IMR-90 (cell line): ENCODE data around the gene TRDMT1. TPM values are rescaled to one million over a fixed set of nuclear protein-coding genes. Genes with fewer than 3 reads are reported as not detected.

Experiments used
- ATAC-seq: fragments of 200-7000 bp; cut with Tn5 transposase; 2 replicates; pipeline ENCODE4 v1.9.1; 2020; ENCODE audit warnings: low read depth, mild to moderate bottlenecking, moderate library complexity
- BruUV-seq: library from RNA; stranded (reverse); fragments of 400-500 nt; replicated peaks from 2 replicates; lab custom pipeline; 2021; lab: Mats Ljungman, UMichigan
- CTCF ChIA-PET: fragments of 300-600 bp; formaldehyde crosslinking; extraction: SDS; loops from one replicate; lab custom pipeline; 2021; ENCODE audit warnings: antibody characterized with exemption; lab: Yijun Ruan, JAX
- POLR2A ChIA-PET: fragments of 300-600 bp; sonication (Branson Sonifier 250); formaldehyde crosslinking; loops from one replicate; lab custom pipeline; 2022; ENCODE audit warnings: antibody characterized with exemption; ENCODE audit not compliant: unreplicated experiment; lab: Charles Lee
- DNase-seq: peaks from one replicate; pipeline ENCODE4 v3.0.0; 2013
- H2AFZ ChIP-seq: replicated peaks from 2 replicates; pipeline ENCODE3; 2013; ENCODE audit warnings: low read length, mild to moderate bottlenecking; ENCODE audit not compliant: poor library complexity
- H2AK5ac ChIP-seq: 2 replicates; pipeline ENCODE4 v1.6.1; 2013; ENCODE audit warnings: low read depth, low read length, inconsistent platforms
- H2AK9ac ChIP-seq: replicated peaks from 2 replicates; pipeline ENCODE3; 2013; ENCODE audit warnings: mild to moderate bottlenecking, low read depth, low read length, moderate library complexity; ENCODE audit not compliant: poor library complexity
- H2BK120ac ChIP-seq: 2 replicates; pipeline ENCODE4 v1.6.1; 2013; ENCODE audit warnings: low read depth, low read length, inconsistent platforms
- H2BK15ac ChIP-seq: 3 replicates; pipeline ENCODE4 v1.6.1; 2013; ENCODE audit warnings: low read depth, low read length, inconsistent platforms
- H2BK20ac ChIP-seq: 2 replicates; pipeline ENCODE4 v1.6.1; 2013; ENCODE audit warnings: low read depth, mild to moderate bottlenecking, inconsistent platforms, low read length, moderate library complexity
- H2BK5ac ChIP-seq: 2 replicates; pipeline ENCODE4 v1.6.1; 2013; ENCODE audit warnings: mild to moderate bottlenecking, low read depth, low read length, inconsistent platforms; ENCODE audit not compliant: poor library complexity, severe bottlenecking
- H3K14ac ChIP-seq: replicated peaks from 2 replicates; pipeline ENCODE4 v1.6.1; 2013; ENCODE audit warnings: low read depth, low read length, inconsistent platforms
- H3K18ac ChIP-seq: 2 replicates; pipeline ENCODE4 v1.6.1; 2013; ENCODE audit warnings: low read depth, low read length, control low read depth
- H3K23ac ChIP-seq: 2 replicates; pipeline ENCODE4 v1.6.1; 2013; ENCODE audit warnings: low read depth, low read length, inconsistent platforms
- H3K27ac ChIP-seq: 2 replicates; pipeline ENCODE4 v1.5.1; 2013; ENCODE audit warnings: mild to moderate bottlenecking, control low read depth, low read length; ENCODE audit not compliant: insufficient read depth
- H3K27me3 ChIP-seq: 2 replicates; pipeline ENCODE4 v1.6.1; 2013; ENCODE audit warnings: low read length; ENCODE audit not compliant: control insufficient read depth, insufficient read depth
- H3K36me3 ChIP-seq: 2 replicates; pipeline ENCODE4 v1.6.1; 2013; ENCODE audit warnings: low read length, mixed read lengths; ENCODE audit not compliant: control insufficient read depth, insufficient read depth
- H3K4ac ChIP-seq: 2 replicates; pipeline ENCODE4 v1.6.1; 2013; ENCODE audit warnings: low read depth, low read length, inconsistent platforms
- H3K4me1 ChIP-seq: 2 replicates; pipeline ENCODE4 v1.6.1; 2013; ENCODE audit warnings: low read length, mixed read lengths; ENCODE audit not compliant: control insufficient read depth, insufficient read depth
- H3K4me2 ChIP-seq: 2 replicates; pipeline ENCODE4 v1.6.1; 2013; ENCODE audit warnings: low read depth, mild to moderate bottlenecking, control low read depth, low read length, moderate library complexity
- H3K4me3 ChIP-seq: 2 replicates; pipeline ENCODE4 v1.5.1; 2013; ENCODE audit warnings: low read depth, mild to moderate bottlenecking, control low read depth, low read length, moderate library complexity; ENCODE audit not compliant: insufficient read depth
- H3K56ac ChIP-seq: 2 replicates; pipeline ENCODE4 v1.6.1; 2013; ENCODE audit warnings: low read length, inconsistent platforms; ENCODE audit not compliant: insufficient read depth; ENCODE audit errors: extremely low read depth
- H3K79me1 ChIP-seq, 2 experiments: 2 replicates each; pipeline ENCODE4 v1.6.1; 2013; ENCODE audit warnings: low read length in 2 of 2, inconsistent platforms in 1 of 2, low read depth in 1 of 2
- H3K9ac ChIP-seq: 2 replicates; pipeline ENCODE4 v1.6.1; 2013; ENCODE audit warnings: low read depth, low read length, control low read depth
- H3K9me1 ChIP-seq: 2 replicates; pipeline ENCODE4 v1.6.1; 2013; ENCODE audit warnings: low read length, inconsistent platforms; ENCODE audit not compliant: insufficient read depth
- H3K9me3 ChIP-seq: 2 replicates; pipeline ENCODE4 v1.6.1; 2013; ENCODE audit warnings: low read length; ENCODE audit not compliant: control insufficient read depth, insufficient read depth
- H4K20me1 ChIP-seq: 2 replicates; pipeline ENCODE4 v1.6.1; 2013; ENCODE audit warnings: low read length, inconsistent platforms; ENCODE audit not compliant: insufficient read depth
- H4K5ac ChIP-seq: 2 replicates; pipeline ENCODE4 v1.6.1; 2013; ENCODE audit warnings: mild to moderate bottlenecking, low read depth, low read length, control low read depth
- H4K8ac ChIP-seq, 2 experiments: 2 replicates each; pipeline ENCODE4 v1.6.1; 2013; ENCODE audit warnings: low read depth in 2 of 2, low read length in 2 of 2, control low read depth in 1 of 2, inconsistent platforms in 1 of 2
- H4K91ac ChIP-seq: 2 replicates; pipeline ENCODE4 v1.6.1; 2013; ENCODE audit warnings: low read depth, low read length, inconsistent platforms; ENCODE audit not compliant: insufficient read depth
- BHLHE40 ChIP-seq: fragments of 150-350 bp; IDR thresholded peaks from 2 replicates; pipeline ENCODE4 v1.6.1; 2016; ENCODE audit warnings: mild to moderate bottlenecking, low read depth, low read length
- CEBPB ChIP-seq: IDR thresholded peaks from 2 replicates; pipeline ENCODE4 v1.6.1; 2012; ENCODE audit warnings: low read depth, low read length, improper control_type of control experiment
- CHD1 ChIP-seq: IDR thresholded peaks from 2 replicates; pipeline ENCODE4 v1.6.1; 2012; ENCODE audit warnings: low read depth, low read length, improper control_type of control experiment
- ELK1 ChIP-seq: fragments of 150-350 bp; IDR thresholded peaks from 2 replicates; pipeline ENCODE4 v1.6.1; 2016; ENCODE audit warnings: low read depth, mild to moderate bottlenecking, low read length, moderate library complexity, borderline replicate concordance
- FOS ChIP-seq: fragments of 150-350 bp; IDR thresholded peaks from 2 replicates; pipeline ENCODE4 v1.6.1; 2016; ENCODE audit warnings: low read depth, low read length
- MAFK ChIP-seq: IDR thresholded peaks from 2 replicates; pipeline ENCODE4 v1.6.1; 2012; ENCODE audit warnings: low read depth, low read length, improper control_type of control experiment
- MAZ ChIP-seq: IDR thresholded peaks from 2 replicates; pipeline ENCODE4 v1.6.1; 2012; ENCODE audit warnings: low read depth, mild to moderate bottlenecking, low read length, improper control_type of control experiment, moderate library complexity, borderline replicate concordance
- MXI1 ChIP-seq: IDR thresholded peaks from 2 replicates; pipeline ENCODE4 v1.6.1; 2012; ENCODE audit warnings: low read depth, mild to moderate bottlenecking, low read length, moderate library complexity, borderline replicate concordance
- NFE2L2 ChIP-seq: fragments of 150-350 bp; IDR thresholded peaks from 2 replicates; pipeline ENCODE4 v1.6.1; 2016; ENCODE audit warnings: low read depth, mild to moderate bottlenecking, low read length
- POLR2A ChIP-seq: IDR thresholded peaks from 2 replicates; pipeline ENCODE4 v1.6.1; 2012; ENCODE audit warnings: mild to moderate bottlenecking, low read depth, low read length
- RAD21 ChIP-seq: IDR thresholded peaks from 2 replicates; pipeline ENCODE4 v1.6.1; 2012; ENCODE audit warnings: low read length, improper control_type of control experiment
- RCOR1 ChIP-seq: IDR thresholded peaks from 2 replicates; pipeline ENCODE4 v1.6.1; 2012; ENCODE audit warnings: mild to moderate bottlenecking, low read length, improper control_type of control experiment; ENCODE audit not compliant: insufficient replicate concordance
- RFX5 ChIP-seq: IDR thresholded peaks from 2 replicates; pipeline ENCODE4 v1.8.0; 2012; ENCODE audit warnings: low read depth, mild to moderate bottlenecking, low read length, moderate library complexity
- SMC3 ChIP-seq: fragments of 150-350 bp; IDR thresholded peaks from 2 replicates; pipeline ENCODE4 v1.6.1; 2016; ENCODE audit warnings: low read depth, mild to moderate bottlenecking, antibody characterized with exemption, low read length, moderate library complexity
- USF2 ChIP-seq: fragments of 150-350 bp; IDR thresholded peaks from 2 replicates; pipeline ENCODE4 v1.6.1; 2017; ENCODE audit warnings: mild to moderate bottlenecking, antibody characterized with exemption, low read length, low read depth
- WGBS, 2 experiments: methylation state at CpG; one replicate each; pipeline versions ENCODE4 v1.1.5 to v1.1.7; 2013; ENCODE audit warnings: missing lambda C conversion rate in 2 of 2; ENCODE audit not compliant: insufficient read length in 1 of 2; ENCODE audit errors: extremely low coverage in 2 of 2; 5-methylcytosine and 5-hydroxymethylcytosine counted together
- dilution Hi-C: fragments of 300-500 bp; cut with HindIII; formaldehyde crosslinking; loops from one replicate; pipeline ENCODE4 v1.14.3; 2018; ENCODE audit warnings: low sequenced_read_pairs; ENCODE audit not compliant: unreplicated experiment
- in situ Hi-C: fragments of 300-500 bp; cut with MboI; formaldehyde crosslinking; loops from 3 replicates; pipeline ENCODE4 v1.14.3; 2019; ENCODE audit warnings: low sequenced_read_pairs, inconsistent platforms, mixed read lengths
- intact Hi-C: fragments of 100-400 bp; cut with micrococcal nuclease; formaldehyde crosslinking; loops from 2 replicates; pipeline ENCODE4 v1.10.0; 2022
- polyA plus RNA-seq, 3 experiments: library from polyadenylated mRNA; depleted of rRNA; stranded (reverse); fragments of >200 nt; gene quantifications; 2 replicates each; pipeline ENCODE4 v1.2.3, GENCODE V29; 2012; ENCODE audit warnings: low replicate concordance in 1 of 3
- total RNA-seq: library from RNA; depleted of rRNA; stranded (reverse); fragments of >200 nt; gene quantifications from 2 replicates; pipeline ENCODE4 v1.2.3, GENCODE V29; 2012
- TF ChIP-seq, protein P1 (sequence below): conservative IDR thresholded peaks from 2 replicates; pipeline ENCODE4 v1.5.1; 2012; ENCODE audit warnings: mild to moderate bottlenecking, low read depth, low read length, improper control_type of control experiment

Gene TRDMT1
- total and polyA plus RNA-seq, 2 of the 4 experiments (the other 2 are of a cell fraction): 2.1 to 4.7 TPM

DNA sequence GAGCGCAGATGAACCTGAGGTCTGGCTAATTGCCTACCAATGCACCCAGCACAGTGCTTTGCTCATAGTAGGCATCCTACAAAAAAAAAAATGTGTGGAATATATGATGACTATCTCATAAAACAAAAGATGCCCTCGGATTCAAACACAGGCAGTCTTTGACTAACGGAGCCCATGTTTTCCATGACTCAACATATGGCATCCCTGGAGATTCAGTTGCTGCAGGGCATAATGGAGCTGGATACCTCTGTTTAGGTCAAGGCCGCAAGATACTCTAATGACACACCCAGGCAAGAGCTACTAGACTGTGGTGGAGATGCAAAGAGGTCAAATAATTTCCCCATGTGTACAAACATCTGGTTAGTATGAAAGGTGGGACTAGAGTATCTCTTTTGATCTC is 88.1 kb downstream of the TRDMT1 start:
- Histone ChIP-seq H4K20me1 (no peaks in the 10 kb centered on the region), H3K4me2 (no peak overlapping the region), H2BK20ac (no peak overlapping the region), H3K4ac (no peak overlapping the region), H2BK120ac (no peak overlapping the region; the same call in 1 of the 2 replicates), H3K36me3 (no peaks in the 10 kb centered on the region), H3K27me3 (no peaks in the 10 kb centered on the region), H4K8ac (no peak overlapping the region), H4K5ac (no peak overlapping the region), H3K79me1 (no peaks in the 10 kb centered on the region), H3K27ac (no peak overlapping the region), H3K9me3 (no peaks in the 10 kb centered on the region), H2BK15ac (no peak overlapping the region), H3K4me3 (no peak overlapping the region), H2AK9ac (no peak overlapping the region), H3K56ac (no peak overlapping the region), H2AK5ac (no peak overlapping the region), H4K91ac (no peak overlapping the region), H3K14ac (no peak overlapping the region), H3K18ac (no peak overlapping the region), H2BK5ac (no peak overlapping the region), H2AFZ (no peak overlapping the region), H3K23ac (no peak overlapping the region), H3K9me1 (peaks cover 14% of the 10 kb centered on the region), H3K4me1 (peaks cover 6% of the 10 kb centered on the region), H3K9ac (no peak overlapping the region)
- in situ Hi-C loops (no loop called here), intact Hi-C loops (no loop called here), dilution Hi-C loops (no loop called here)
- no peak for TF ChIP-seq ELK1
- TF ChIP-seq RFX5: no peak
- TF ChIP-seq MAFK: no peak
- no peak for TF ChIP-seq CEBPB
- TF ChIP-seq NFE2L2: no peak
- no peak for TF ChIP-seq RAD21
- no peak for TF ChIP-seq MAZ
- TF ChIP-seq SMC3: no peak
- no peak for TF ChIP-seq BHLHE40
- TF ChIP-seq POLR2A: no peak
- no peak for TF ChIP-seq CHD1
- TF ChIP-seq RCOR1: no peak
- TF ChIP-seq, protein P1, sequence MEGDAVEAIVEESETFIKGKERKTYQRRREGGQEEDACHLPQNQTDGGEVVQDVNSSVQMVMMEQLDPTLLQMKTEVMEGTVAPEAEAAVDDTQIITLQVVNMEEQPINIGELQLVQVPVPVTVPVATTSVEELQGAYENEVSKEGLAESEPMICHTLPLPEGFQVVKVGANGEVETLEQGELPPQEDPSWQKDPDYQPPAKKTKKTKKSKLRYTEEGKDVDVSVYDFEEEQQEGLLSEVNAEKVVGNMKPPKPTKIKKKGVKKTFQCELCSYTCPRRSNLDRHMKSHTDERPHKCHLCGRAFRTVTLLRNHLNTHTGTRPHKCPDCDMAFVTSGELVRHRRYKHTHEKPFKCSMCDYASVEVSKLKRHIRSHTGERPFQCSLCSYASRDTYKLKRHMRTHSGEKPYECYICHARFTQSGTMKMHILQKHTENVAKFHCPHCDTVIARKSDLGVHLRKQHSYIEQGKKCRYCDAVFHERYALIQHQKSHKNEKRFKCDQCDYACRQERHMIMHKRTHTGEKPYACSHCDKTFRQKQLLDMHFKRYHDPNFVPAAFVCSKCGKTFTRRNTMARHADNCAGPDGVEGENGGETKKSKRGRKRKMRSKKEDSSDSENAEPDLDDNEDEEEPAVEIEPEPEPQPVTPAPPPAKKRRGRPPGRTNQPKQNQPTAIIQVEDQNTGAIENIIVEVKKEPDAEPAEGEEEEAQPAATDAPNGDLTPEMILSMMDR: no peak
- no peak for TF ChIP-seq MXI1
- TF ChIP-seq FOS: no peak
- TF ChIP-seq USF2: no peak
- no peak for DNase-seq
- ATAC-seq: no peak
- ChIA-PET POLR2A (interaction anchor here (0.6 kb wide), 1 partner anchor 84 kb away, joined by 6 read pairs; no protein-coding TSS in a partner anchor), CTCF (interaction anchor here (0.6 kb wide), 1 partner anchor 9 kb away, joined by 6 read pairs; no protein-coding TSS in a partner anchor)
- no TSS peak for BruUV-seq
- no CpG with 5 or more reads among the region's 4 CpGs for whole genome bisulfite sequencing, 2 experiments
